Epithelial cell of esophagus (primary cell): ENCODE results near the gene SLC25A26.

Experiments
- DNase-seq: peaks from one replicate; pipeline ENCODE4 v3.0.0; 2010; ENCODE audit warnings: low read depth
- H3K4me3 ChIP-seq: 2 replicates; pipeline ENCODE4 v1.5.1; 2011; ENCODE audit warnings: mild to moderate bottlenecking, low read length, control low read depth
- CTCF ChIP-seq: IDR thresholded peaks from 2 replicates; pipeline ENCODE4 v1.5.1; 2011; ENCODE audit warnings: low read depth, mild to moderate bottlenecking, low read length, control low read depth, inconsistent platforms; ENCODE audit not compliant: insufficient read depth; ENCODE audit errors: missing control alignments

The SLC25A26 gene

GRCh38 chr3:66403323-66403990 lies 182.7 kb downstream of the SLC25A26 start:
- no peak for TF ChIP-seq CTCF
- DNase-seq: peak; percentile 23
- no peak overlapping the region for H3K4me3 ChIP-seq

GRCh38 chr3:66404197-66404596 lies 183.4 kb downstream of the SLC25A26 start:
- TF ChIP-seq CTCF: no peak
- DNase-seq: no peak
- H3K4me3 ChIP-seq: no peak overlapping the region

- no peak for DNase-seq
- no peak overlapping the region for H3K4me3 ChIP-seq
- no peak for TF ChIP-seq CTCF
Observed at GRCh38 chr3:66404903-66405700, 184.3 kb downstream of the SLC25A26 start.

- peak; percentile 27 for DNase-seq
- TF ChIP-seq CTCF: no peak
- no peak overlapping the region for H3K4me3 ChIP-seq
Observed at GRCh38 chr3:66405701-66406091, 184.9 kb downstream of the SLC25A26 start.

- no peak for DNase-seq
- H3K4me3 ChIP-seq: no peak overlapping the region
- no peak for TF ChIP-seq CTCF
Observed at GRCh38 chr3:66406163-66406562, 185.4 kb downstream of the SLC25A26 start.

- H3K4me3 ChIP-seq: no peak overlapping the region
- TF ChIP-seq CTCF: no peak
- no peak for DNase-seq
Observed at GRCh38 chr3:66406831-66407610, 186.2 kb downstream of the SLC25A26 start.
